Mammary epithelial cell (primary cell): Measurements from ENCODE around the gene CHPF.

Experiments used
- CTCF ChIP-seq, 2 donors: IDR thresholded peaks in 1 of 2; conservative IDR thresholded peaks in 1 of 2; 2 replicates each; pipeline ENCODE4 v1.5.1; 2011 to 2012; ENCODE audit warnings: inconsistent platforms in 2 of 2, low read length in 2 of 2, mild to moderate bottlenecking in 2 of 2, control low read depth in 1 of 2, low read depth in 1 of 2; ENCODE audit not compliant: insufficient read depth in 1 of 2; ENCODE audit errors: extremely low read depth in 1 of 2
- EZH2 ChIP-seq: IDR thresholded peaks from 2 replicates; pipeline ENCODE4 v1.6.1; 2012; ENCODE audit warnings: low read length, inconsistent platforms, borderline replicate concordance

- TF ChIP-seq CTCF (conservative IDR thresholded peaks at IDR 0.05 in 1 of 2, IDR thresholded peaks at IDR 0.05 in 1 of 2; ENCODE audit: extremely low read depth in 1 of 2, insufficient read depth in 1 of 2, low read depth in 1 of 2, low read length in 2 of 2) (no peak), EZH2 (no peak)
Measured at GRCh38 chr2:219506802-219507526, 36.6 kb downstream of the CHPF start.
